ENCODE measurements around the gene FOSB. TPM values are rescaled to one million over a fixed set of nuclear protein-coding genes. Genes with fewer than 3 reads are reported as not detected.
A peak's percentile ranks its signal among the peaks of the same experiment; 100 is the strongest.
"Not testable (repeated sequence)": the region's sequence is repeated elsewhere in the genome, so short reads cannot be mapped to it uniquely, and the experiment has no call there.

FOSB gene
- total RNA-seq, 2 experiments from 2014 or later: 5.6 to 98.6 TPM

DNA sequence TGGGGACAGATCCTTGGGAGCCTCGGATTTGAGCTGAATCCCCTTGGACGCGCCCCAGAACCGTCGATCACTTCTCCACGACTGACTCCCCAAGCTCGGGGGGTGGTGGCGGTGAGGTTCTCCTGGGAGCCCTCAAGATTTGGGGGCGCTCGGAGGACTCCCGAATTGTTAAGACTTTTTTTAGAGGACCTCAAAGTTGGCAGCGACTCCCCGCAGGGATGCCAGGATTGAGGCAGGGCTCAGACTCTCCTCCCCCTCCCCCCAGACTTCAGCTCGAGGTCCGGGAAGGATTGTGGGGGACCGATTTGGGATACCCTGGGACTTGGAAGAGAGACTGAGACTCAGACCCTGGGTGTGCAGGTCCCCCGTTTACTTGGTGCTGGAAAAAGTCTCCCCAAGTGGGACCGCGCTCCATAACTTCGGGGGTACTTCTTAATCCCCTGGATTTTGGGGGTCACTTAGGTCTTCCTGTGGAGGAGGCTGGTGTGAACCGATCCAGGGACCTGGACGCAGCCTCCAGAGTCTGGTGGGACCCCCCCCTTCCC, 40.1 kb downstream of the FOSB start:
- Mint-ChIP-seq H3K4me3 (peak overlapping the region; percentile 99), H3K36me3 (peaks cover 18% of the 10 kb centered on the region), H3K27ac (peak overlapping the region; percentile 94), H3K27me3 (no peaks in the 10 kb centered on the region), H3K9me3 (ENCODE audit: low read depth) (no peaks in the 10 kb centered on the region), H3K4me1 (peaks cover 46% of the 10 kb centered on the region)
- ATAC-seq (no peak), DNase-seq (no peak)
- CTCF ChIA-PET: interaction anchor here (0.7 to 1.7 kb wide), 11 partner anchors 9 to 138 kb away, joined by 3 to 11 read pairs (median 4); no protein-coding TSS in a partner anchor

DNA sequence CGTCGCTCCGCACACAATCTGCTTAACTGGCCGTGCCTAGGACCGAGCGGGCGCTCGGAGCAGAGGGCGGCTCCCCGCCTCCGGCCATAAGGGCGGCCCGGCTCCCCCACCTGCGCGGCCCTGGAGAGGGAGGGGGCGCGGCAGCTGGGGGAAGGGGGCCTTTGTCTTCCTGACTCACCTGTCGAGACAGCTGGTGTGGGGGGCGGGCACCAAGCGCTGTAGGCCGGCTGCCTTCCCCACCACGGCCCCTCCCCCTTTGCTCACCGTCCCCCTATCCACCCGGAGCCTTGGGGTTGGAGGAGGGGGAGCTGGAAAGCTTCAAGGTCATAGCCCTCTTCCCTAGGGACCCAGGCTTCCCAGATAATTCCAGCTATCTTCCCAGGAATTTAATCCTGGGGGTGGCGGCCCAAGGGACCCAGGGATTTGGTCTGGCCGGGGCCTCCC, 40.6 kb downstream of the FOSB start:
- H3K4me3 Mint-ChIP-seq: peak overlapping the region; percentile 99
- H3K27ac Mint-ChIP-seq: peak overlapping the region; percentile 94
- DNase-seq: peak; percentile 76
- H3K36me3 Mint-ChIP-seq: peaks cover 19% of the 10 kb centered on the region
- CTCF ChIA-PET: interaction anchor here (0.9 to 1.7 kb wide), 10 partner anchors 9 to 137 kb away, joined by 3 to 11 read pairs (median 4); no protein-coding TSS in a partner anchor
- no peaks in the 10 kb centered on the region for H3K9me3 Mint-ChIP-seq (ENCODE audit: low read depth)
- H3K4me1 Mint-ChIP-seq: peaks cover 51% of the 10 kb centered on the region
- ATAC-seq: peak; percentile 0
- H3K27me3 Mint-ChIP-seq: no peaks in the 10 kb centered on the region

- CTCF ChIA-PET: interaction anchor here (0.9 to 2.3 kb wide), 13 partner anchors 10 to 208 kb away, joined by 3 to 13 read pairs (median 4); partner anchors contain the start of gene PPM1N
- Mint-ChIP-seq H3K36me3 (peaks cover 23% of the 10 kb centered on the region), H3K9me3 (ENCODE audit: low read depth) (no peaks in the 10 kb centered on the region), H3K4me3 (peak overlapping the region; percentile 99), H3K4me1 (peaks cover 56% of the 10 kb centered on the region), H3K27me3 (no peaks in the 10 kb centered on the region), H3K27ac (peak overlapping the region; percentile 94)
- DNase-seq: peak; percentile 83
- ATAC-seq: peak; percentile 4
Observed at GRCh38 chr19:45508861-45509691, 41.3 kb downstream of the FOSB start.

GRCh38 chr19:45509692-45510015, 41.9 kb downstream of the FOSB start:
- ATAC-seq (no peak), DNase-seq (no peak)
- Mint-ChIP-seq H3K27me3 (no peaks in the 10 kb centered on the region), H3K36me3 (peaks cover 23% of the 10 kb centered on the region), H3K27ac (peak overlapping the region; percentile 94), H3K9me3 (ENCODE audit: low read depth) (no peaks in the 10 kb centered on the region), H3K4me1 (peaks cover 61% of the 10 kb centered on the region), H3K4me3 (peak overlapping the region; percentile 99)
- CTCF ChIA-PET: interaction anchor here (0.9 to 2.3 kb wide), 7 partner anchors 9 to 207 kb away, joined by 3 to 13 read pairs (median 5); partner anchors contain the start of gene PPM1N

DNA sequence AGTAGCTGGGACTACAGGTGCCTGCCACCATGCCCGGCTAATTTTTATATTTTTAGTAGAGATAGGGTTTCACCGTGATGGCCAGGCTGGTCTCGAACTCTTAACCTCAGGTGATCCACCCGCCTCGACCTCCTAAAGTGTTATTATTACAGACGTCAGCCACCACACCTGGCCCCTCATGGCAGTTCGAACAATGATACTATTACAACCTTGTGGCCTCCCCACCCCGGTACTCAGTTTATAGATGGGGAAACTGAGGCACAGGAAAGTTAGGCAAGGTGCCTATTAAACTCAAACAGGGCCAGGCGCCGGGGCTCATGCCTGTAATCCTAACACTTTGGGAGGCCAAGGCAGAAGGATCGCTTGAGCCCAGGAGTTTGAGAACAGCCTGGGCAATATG, 42.6 kb downstream of the FOSB start:
- peaks cover 23% of the 10 kb centered on the region for H3K36me3 Mint-ChIP-seq
- CTCF ChIA-PET: interaction anchor here (0.8 to 2.3 kb wide), 7 partner anchors 9 to 132 kb away, joined by 3 to 13 read pairs (median 5); partner anchors contain the start of gene PPM1N
- peaks cover 65% of the 10 kb centered on the region for H3K4me1 Mint-ChIP-seq
- not testable (repeated sequence) for H3K9me3 Mint-ChIP-seq (ENCODE audit: low read depth); H3K27me3 Mint-ChIP-seq; ATAC-seq; DNase-seq
- peak overlapping the region; percentile 94 for H3K27ac Mint-ChIP-seq
- H3K4me3 Mint-ChIP-seq: peak overlapping the region; percentile 99

DNA sequence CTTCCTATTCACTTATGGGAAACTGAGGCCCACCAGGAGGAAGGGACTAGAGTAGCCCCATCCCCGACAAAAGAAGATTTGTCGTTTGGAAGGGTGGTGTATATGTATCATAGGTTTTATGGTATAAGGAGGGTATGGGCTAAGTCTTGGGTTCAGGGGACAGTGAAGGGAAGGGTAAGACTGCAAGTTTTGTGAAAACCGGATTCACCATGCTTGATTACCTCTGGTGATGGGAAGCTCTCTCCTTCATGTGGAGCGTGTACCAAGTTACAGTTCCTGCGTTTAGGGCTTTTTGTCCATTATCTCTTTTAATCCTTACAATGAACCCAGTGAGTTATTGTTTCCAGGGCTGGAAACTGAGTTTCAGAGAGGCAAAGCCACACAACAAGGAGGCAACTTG, 43.3 kb downstream of the FOSB start:
- CTCF ChIA-PET: interaction anchor here (0.8 to 2.3 kb wide), 5 partner anchors 13 to 131 kb away, joined by 3 to 13 read pairs (median 7); partner anchors contain the start of gene PPM1N

GRCh38 chr19:45512881-45513483, 45.2 kb downstream of the FOSB start:
- H3K4me3 Mint-ChIP-seq: no peak overlapping the region
- CTCF ChIA-PET: interaction anchor here (1.1 to 2.2 kb wide), 6 partner anchors 12 to 130 kb away, joined by 3 to 5 read pairs (median 4); no protein-coding TSS in a partner anchor
- DNase-seq (no peak), ATAC-seq (no peak)
- H3K36me3 Mint-ChIP-seq: peaks cover 31% of the 10 kb centered on the region
- H3K27me3 Mint-ChIP-seq: no peaks in the 10 kb centered on the region
- peak overlapping the region; percentile 78 for H3K27ac Mint-ChIP-seq
- no peaks in the 10 kb centered on the region for H3K9me3 Mint-ChIP-seq (ENCODE audit: low read depth)
- peaks cover 69% of the 10 kb centered on the region for H3K4me1 Mint-ChIP-seq

More for the DNA sequence above, 43.3 kb downstream of the FOSB start:
- H3K27ac Mint-ChIP-seq: peak overlapping the region; percentile 67
- no peak for ATAC-seq
- H3K36me3 Mint-ChIP-seq: peaks cover 23% of the 10 kb centered on the region
- H3K4me1 Mint-ChIP-seq: peaks cover 65% of the 10 kb centered on the region
- no peak for DNase-seq
- no peaks in the 10 kb centered on the region for H3K27me3 Mint-ChIP-seq
- H3K4me3 Mint-ChIP-seq: peak overlapping the region; percentile 23
- no peaks in the 10 kb centered on the region for H3K9me3 Mint-ChIP-seq (ENCODE audit: low read depth)

- H3K27ac Mint-ChIP-seq: peak overlapping the region; percentile 90
- no peak for DNase-seq
- peak; percentile 41 for ATAC-seq
- H3K36me3 Mint-ChIP-seq: peaks cover 34% of the 10 kb centered on the region
- H3K27me3 Mint-ChIP-seq: no peaks in the 10 kb centered on the region
- H3K4me1 Mint-ChIP-seq: peaks cover 67% of the 10 kb centered on the region
- H3K4me3 Mint-ChIP-seq: peak overlapping the region; percentile 54
- H3K9me3 Mint-ChIP-seq (ENCODE audit: low read depth): no peaks in the 10 kb centered on the region
- CTCF ChIA-PET: interaction anchor here (1.1 to 2.9 kb wide), 6 partner anchors 10 to 128 kb away, joined by 5 to 15 read pairs (median 7); no protein-coding TSS in a partner anchor
Observed at GRCh38 chr19:45514376-45515051, 46.7 kb downstream of the FOSB start.

- H3K4me3 Mint-ChIP-seq: peak overlapping the region; percentile 39
- H3K27ac Mint-ChIP-seq: peak overlapping the region; percentile 90
- peaks cover 62% of the 10 kb centered on the region for H3K4me1 Mint-ChIP-seq
- no peaks in the 10 kb centered on the region for H3K9me3 Mint-ChIP-seq (ENCODE audit: low read depth)
- peak; percentile 56 for DNase-seq
- peak; percentile 57 for ATAC-seq
- H3K36me3 Mint-ChIP-seq: peaks cover 29% of the 10 kb centered on the region
- no peaks in the 10 kb centered on the region for H3K27me3 Mint-ChIP-seq
- CTCF ChIA-PET: interaction anchor here (0.5 to 2.9 kb wide), 9 partner anchors 9 to 1315 kb away, joined by 3 to 15 read pairs (median 5); partner anchors contain the start of gene QPCTL
Observed at GRCh38 chr19:45515081-45515624, 47.4 kb downstream of the FOSB start.

GRCh38 chr19:45515807-45516401, 48.1 kb downstream of the FOSB start:
- CTCF ChIA-PET: interaction anchor here (0.5 to 2.9 kb wide), 9 partner anchors 9 to 1315 kb away, joined by 3 to 15 read pairs (median 5); partner anchors contain the start of gene QPCTL
- Mint-ChIP-seq H3K9me3 (ENCODE audit: low read depth) (no peaks in the 10 kb centered on the region), H3K4me3 (no peak overlapping the region), H3K36me3 (peaks cover 30% of the 10 kb centered on the region), H3K4me1 (peaks cover 59% of the 10 kb centered on the region), H3K27me3 (no peaks in the 10 kb centered on the region), H3K27ac (peak overlapping the region; percentile 90)
- no peak for DNase-seq
- no peak for ATAC-seq

DNA sequence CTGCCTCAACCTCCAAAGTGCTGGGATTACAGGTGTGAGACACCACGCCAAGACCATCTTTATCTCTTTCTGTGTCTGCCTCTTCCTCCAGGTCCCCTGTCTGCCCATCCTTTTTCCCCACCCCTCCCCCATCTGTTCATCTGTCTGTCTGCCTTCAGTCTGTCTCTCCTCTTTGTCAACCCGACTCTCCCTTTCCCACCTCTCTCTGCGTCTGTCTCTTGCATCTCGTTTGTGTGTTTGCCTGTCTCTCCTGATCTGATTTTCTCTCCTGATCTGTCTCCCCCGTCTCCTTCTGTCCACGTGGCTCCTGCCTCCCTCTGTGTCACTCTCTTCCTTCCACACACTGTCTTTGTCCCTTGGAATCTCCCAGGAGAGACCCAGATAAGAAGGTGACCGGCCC, 49.4 kb downstream of the FOSB start:
- Mint-ChIP-seq H3K27me3 (no peaks in the 10 kb centered on the region), H3K4me3 (no peak overlapping the region), H3K9me3 (ENCODE audit: low read depth) (no peaks in the 10 kb centered on the region), H3K4me1 (peaks cover 52% of the 10 kb centered on the region), H3K27ac (peak overlapping the region; percentile 50), H3K36me3 (peaks cover 26% of the 10 kb centered on the region)
- no peak for DNase-seq
- CTCF ChIA-PET: interaction anchor here (0.6 to 2.9 kb wide), 2 partner anchors 26 to 78 kb away, joined by 3 to 9 read pairs; no protein-coding TSS in a partner anchor
- no peak for ATAC-seq
